Activated CD8-positive, alpha-beta T cell treated with anti-CD3 and anti-CD28 coated beads for 36 hours (primary cell): ENCODE results near the gene PARD3. TPM values are rescaled to one million over a fixed set of nuclear protein-coding genes. Genes with fewer than 3 reads are reported as not detected.

Experiments used
- ATAC-seq: fragments of 200-7000 bp; cut with Tn5 transposase; one replicate; pipeline ENCODE4 v1.10.0; 2021; ENCODE audit warnings: mild to moderate bottlenecking, moderate library complexity
- CTCF ChIA-PET: fragments of 350-600 bp; sonication (Branson Sonifier 250); formaldehyde crosslinking; loops from one replicate; lab custom pipeline; 2021; ENCODE audit warnings: antibody characterized with exemption; lab: Charles Lee
- POLR2A ChIA-PET: fragments of 350-600 bp; sonication (Branson Sonifier 250); formaldehyde crosslinking; loops from one replicate; lab custom pipeline; 2021; ENCODE audit warnings: antibody characterized with exemption; lab: Charles Lee
- DNase-seq: peaks from one replicate; pipeline ENCODE4 v3.0.0-alpha.2; 2020
- H3K27ac Mint-ChIP-seq: one replicate; pipeline ENCODE4 v1.8.0; 2021; ENCODE audit warnings: mild to moderate bottlenecking, mixed read lengths
- H3K27me3 Mint-ChIP-seq: one replicate; pipeline ENCODE4 v1.8.0; 2021; ENCODE audit warnings: mixed read lengths
- H3K36me3 Mint-ChIP-seq: one replicate; pipeline ENCODE4 v1.8.0; 2021; ENCODE audit warnings: low read depth, mixed read lengths
- H3K4me1 Mint-ChIP-seq: one replicate; pipeline ENCODE4 v1.8.0; 2021; ENCODE audit warnings: low read depth, mixed read lengths
- H3K4me3 Mint-ChIP-seq: one replicate; pipeline ENCODE4 v1.8.0; 2021; ENCODE audit warnings: mild to moderate bottlenecking, moderate library complexity, mixed read lengths
- H3K9me3 Mint-ChIP-seq: one replicate; pipeline ENCODE4 v1.8.0; 2021; ENCODE audit warnings: mixed read lengths
- CTCF ChIP-seq: fragments of 200-600 bp; IDR thresholded peaks from one replicate; pipeline ENCODE4 v1.8.0; 2022; ENCODE audit warnings: antibody characterized with exemption, mild to moderate bottlenecking
- intact Hi-C: fragments of 100-400 bp; cut with micrococcal nuclease; formaldehyde crosslinking; loops from one replicate; pipeline ENCODE4 v1.10.0; 2022
- total RNA-seq, 2 experiments: library from RNA; stranded (reverse); gene quantifications; one replicate each; pipeline ENCODE4 v1.2.3, GENCODE V29; 2021

PARD3 gene
- total RNA-seq, 2 experiments from 2014 or later, result 1.6 to 2.0 TPM

DNA sequence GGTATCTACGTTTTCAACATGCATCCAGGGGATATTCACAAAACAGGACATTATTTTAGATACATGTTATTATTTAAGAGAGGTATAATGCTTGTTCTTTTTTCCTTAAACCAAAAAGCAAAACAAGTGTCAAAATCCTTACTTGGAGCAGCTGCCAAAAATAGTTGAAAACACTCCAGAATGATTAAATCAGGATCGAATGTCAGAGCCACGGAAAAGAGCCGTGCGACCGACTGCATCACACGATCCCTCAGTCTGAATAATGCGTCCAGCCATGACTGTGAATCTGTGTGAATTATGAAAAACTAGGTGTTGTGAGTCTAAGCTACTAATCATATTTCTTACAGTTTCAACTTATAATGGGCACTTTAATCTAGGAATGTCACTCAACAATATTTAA lies 126.0 kb downstream of the PARD3 start:
- Mint-ChIP-seq H3K4me3 (no peak overlapping the region), H3K36me3 (no peaks in the 10 kb centered on the region), H3K27ac (no peak overlapping the region), H3K27me3 (no peaks in the 10 kb centered on the region), H3K9me3 (no peaks in the 10 kb centered on the region), H3K4me1 (no peaks in the 10 kb centered on the region)
- CTCF ChIA-PET, result no interaction called here
- intact Hi-C loops, result no loop called here
- DNase-seq (no peak), ATAC-seq (no peak)
- TF ChIP-seq CTCF, result no peak
- POLR2A ChIA-PET, result no interaction called here

DNA sequence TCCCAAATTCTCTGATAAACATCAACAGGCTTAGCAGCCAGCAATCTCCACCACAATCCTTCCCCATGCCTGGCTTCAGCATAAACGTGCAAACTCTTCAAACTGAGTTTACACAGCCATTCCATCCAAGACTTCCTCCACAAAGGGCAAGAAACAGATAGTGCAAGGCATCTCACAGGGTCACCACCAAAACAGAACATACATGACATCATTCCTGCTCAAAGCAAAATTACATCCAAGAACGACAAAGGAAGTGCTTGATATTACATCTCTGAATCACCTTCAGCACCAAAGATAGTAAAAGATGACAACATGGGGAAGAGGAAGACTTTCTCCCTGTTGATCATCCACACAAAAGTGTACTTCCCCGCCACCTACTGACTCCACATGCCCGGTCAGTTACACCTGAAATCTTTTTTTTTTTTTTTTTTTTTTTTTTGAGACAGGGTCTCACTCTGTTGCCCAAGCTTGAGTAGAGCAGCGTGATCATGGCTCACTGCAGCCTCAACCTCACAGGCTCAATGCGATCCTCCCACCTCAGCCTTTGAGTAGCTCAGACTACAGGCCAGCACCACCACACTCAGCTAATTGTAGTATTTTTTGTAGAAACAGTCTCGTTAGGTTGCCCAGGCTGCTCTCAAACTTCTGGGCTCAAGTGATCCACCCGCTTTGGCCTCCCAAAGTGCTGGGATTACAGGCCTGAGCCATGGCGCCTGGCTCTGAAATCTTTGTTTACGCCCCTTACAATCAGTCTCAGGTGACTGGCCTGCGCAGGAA lies 127.5 kb downstream of the PARD3 start:
- Mint-ChIP-seq H3K9me3 (no peaks in the 10 kb centered on the region), H3K27ac (no peak overlapping the region), H3K27me3 (no peaks in the 10 kb centered on the region), H3K4me3 (no peak overlapping the region), H3K36me3 (no peaks in the 10 kb centered on the region), H3K4me1 (no peaks in the 10 kb centered on the region)
- POLR2A ChIA-PET, result no interaction called here
- no peak for DNase-seq
- no peak for TF ChIP-seq CTCF
- intact Hi-C loops, result no loop called here
- CTCF ChIA-PET, result no interaction called here
- ATAC-seq, result no peak

GRCh38 chr10:34682580-34682979 lies 132.5 kb downstream of the PARD3 start:
- ChIA-PET POLR2A (no interaction called here), CTCF (no interaction called here)
- Mint-ChIP-seq H3K27ac (no peak overlapping the region), H3K27me3 (no peaks in the 10 kb centered on the region), H3K4me1 (no peaks in the 10 kb centered on the region), H3K4me3 (no peak overlapping the region), H3K36me3 (no peaks in the 10 kb centered on the region), H3K9me3 (no peaks in the 10 kb centered on the region)
- ATAC-seq (no peak), DNase-seq (no peak)
- no peak for TF ChIP-seq CTCF
- intact Hi-C loops, result no loop called here

DNA sequence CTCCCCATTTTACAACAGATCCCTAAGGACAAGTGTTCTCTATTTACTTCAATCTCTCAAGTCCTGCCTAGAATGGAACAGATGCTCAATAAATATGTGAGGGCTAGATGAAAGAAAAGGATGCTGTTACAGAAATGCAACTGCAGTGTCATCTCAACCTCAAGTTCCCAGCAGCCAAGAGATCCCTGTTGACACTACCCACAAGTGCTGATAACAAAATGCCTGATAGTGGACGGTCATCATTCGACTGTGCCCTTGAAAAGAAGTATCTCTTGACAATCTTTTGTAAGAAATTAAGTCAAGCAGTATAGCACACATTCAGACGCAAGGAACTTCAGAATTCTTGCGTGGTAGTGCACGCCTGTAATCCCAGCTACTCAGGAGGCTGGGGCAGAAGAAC lies 133.2 kb downstream of the PARD3 start:
- POLR2A ChIA-PET, result no interaction called here

More for the DNA sequence above, 133.2 kb downstream of the PARD3 start:
- intact Hi-C loops, result no loop called here
- TF ChIP-seq CTCF, result no peak
- no peak overlapping the region for H3K4me3 Mint-ChIP-seq
- no peaks in the 10 kb centered on the region for H3K4me1 Mint-ChIP-seq
- no peaks in the 10 kb centered on the region for H3K27me3 Mint-ChIP-seq
- CTCF ChIA-PET, result no interaction called here
- no peak overlapping the region for H3K27ac Mint-ChIP-seq
- ATAC-seq (no peak), DNase-seq (no peak)
- no peaks in the 10 kb centered on the region for H3K36me3 Mint-ChIP-seq
- H3K9me3 Mint-ChIP-seq, result no peaks in the 10 kb centered on the region
